T-cell (primary cell): ENCODE results near the gene ZNF594. TPM values are rescaled to one million over a fixed set of nuclear protein-coding genes. Genes with fewer than 3 reads are reported as not detected.
"Not testable (repeated sequence)": the region's sequence is repeated elsewhere in the genome, so short reads cannot be mapped to it uniquely, and the experiment has no call there.

Experiments used
- ATAC-seq, 4 experiments: fragments of 200-7000 bp in 3 of 4; fragments of 150-1000 bp in 1 of 4; cut with Tn5 transposase; replicated peaks in 1 of 4; 1 replicate in 3 of 4; 2 replicates in 1 of 4; pipeline ENCODE4 v1.10.0; 2021; ENCODE audit warnings: moderate library complexity in 3 of 4, mild to moderate bottlenecking in 2 of 4, moderate number of reproducible peaks in 1 of 4
- CTCF ChIA-PET, 2 donors: fragments of 300-600 bp; sonication (Branson Sonifier 250); formaldehyde crosslinking; loops; one replicate each; lab custom pipeline; 2022; ENCODE audit warnings: antibody characterized with exemption in 2 of 2; lab: Charles Lee
- POLR2A ChIA-PET, 2 donors: fragments of 300-600 bp; sonication (Branson Sonifier 250); formaldehyde crosslinking; loops; one replicate each; lab custom pipeline; 2022; ENCODE audit warnings: antibody characterized with exemption in 2 of 2; lab: Charles Lee
- DNase-seq, 35 experiments: peaks; one replicate each; pipeline versions ENCODE4 v3.0.0 to v3.0.0-alpha.2; 2013 to 2023
- H3K27ac ChIP-seq: one replicate; pipeline ENCODE4 v1.5.1; 2013; ENCODE audit warnings: low read length
- H3K27me3 ChIP-seq, 2 experiments: replicated peaks in 1 of 2; 1 replicate in 1 of 2; 2 replicates in 1 of 2; pipeline versions ENCODE4 v1.6.1 to v1.7.0; 2013; ENCODE audit warnings: low read length in 1 of 2, mixed read lengths in 1 of 2; ENCODE audit not compliant: control insufficient read depth in 2 of 2, insufficient read depth in 2 of 2; ENCODE audit errors: extremely low read depth in 1 of 2
- H3K36me3 ChIP-seq, 2 donors: 1 replicate in 1 of 2; 2 replicates in 1 of 2; pipeline versions ENCODE4 v1.6.1 to v1.7.0; 2013; ENCODE audit warnings: low read length in 1 of 2; ENCODE audit not compliant: control insufficient read depth in 2 of 2, insufficient read depth in 1 of 2; ENCODE audit errors: extremely low read depth in 1 of 2
- H3K4me1 ChIP-seq, 2 experiments: 1 replicate in 1 of 2; 2 replicates in 1 of 2; pipeline versions ENCODE4 v1.6.1 to v1.7.0; 2013; ENCODE audit warnings: low read length in 2 of 2, mixed read lengths in 1 of 2; ENCODE audit not compliant: insufficient read depth in 2 of 2, control insufficient read depth in 1 of 2; ENCODE audit errors: extremely low read depth in 1 of 2
- H3K4me3 ChIP-seq, 2 donors: 1 replicate in 1 of 2; 2 replicates in 1 of 2; pipeline versions ENCODE4 v1.5.1 to v1.7.0; 2013; ENCODE audit warnings: mild to moderate bottlenecking in 2 of 2, low read length in 1 of 2, moderate library complexity in 1 of 2; ENCODE audit not compliant: control insufficient read depth in 1 of 2; ENCODE audit errors: extremely low read depth in 1 of 2
- H3K9me3 ChIP-seq: 2 replicates; pipeline ENCODE4 v1.7.0; 2013
- H3K27ac Mint-ChIP-seq, 2 donors: one replicate each; pipeline ENCODE4 v1.8.0; 2020 to 2021; ENCODE audit warnings: mild to moderate bottlenecking in 2 of 2, mixed read lengths in 2 of 2
- H3K27me3 Mint-ChIP-seq, 2 donors: one replicate each; pipeline ENCODE4 v1.8.0; 2021 to 2022; ENCODE audit warnings: mixed read lengths in 2 of 2
- H3K36me3 Mint-ChIP-seq: one replicate; pipeline ENCODE4 v1.8.0; 2021; ENCODE audit warnings: mixed read lengths
- H3K4me1 Mint-ChIP-seq, 3 donors: one replicate each; pipeline ENCODE4 v1.8.0; 2020 to 2022; ENCODE audit warnings: mixed read lengths in 3 of 3, mild to moderate bottlenecking in 1 of 3
- H3K4me3 Mint-ChIP-seq, 3 donors: one replicate each; pipeline ENCODE4 v1.8.0; 2020 to 2022; ENCODE audit warnings: mild to moderate bottlenecking in 3 of 3, mixed read lengths in 3 of 3, moderate library complexity in 3 of 3
- H3K9me3 Mint-ChIP-seq, 3 donors: one replicate each; pipeline ENCODE4 v1.8.0; 2020 to 2022; ENCODE audit warnings: mixed read lengths in 3 of 3
- WGBS: methylation state at CpG from one replicate; pipeline ENCODE4 v1.1.5; 2013; ENCODE audit warnings: missing lambda C conversion rate; ENCODE audit not compliant: insufficient coverage; 5-methylcytosine and 5-hydroxymethylcytosine counted together
- total RNA-seq, 35 experiments: library from RNA in 6 of 35; stranded (reverse) in 6 of 35; fragments of 120-200 nt in 1 of 35; gene quantifications; one replicate each; pipeline versions ENCODE4 v1.2.1 to v1.2.4 and lab custom pipeline; 2013 to 2026

The ZNF594 gene
- total RNA-seq, 5 donors from 2014 or later (not counting 1 experiment from before 2014, with no cell fraction given): 5.5 to 23.4 (median 20.9) TPM

- ATAC-seq: no peak
- Histone ChIP-seq H3K4me3 (no peak within 1 kb of the TSS), H3K9me3 (no peaks in the 10 kb centered on the region), H3K27me3 (no peaks in the 10 kb centered on the region), H3K27ac (no peak within 1 kb of the TSS), H3K4me1 (peaks cover 0 to 34% of the 10 kb centered on the region in 2 experiments), H3K36me3 (peaks cover 0 to 3% of the 10 kb centered on the region in 2 donors)
- WGBS: 80% methylated on average over 12 of the region's 19 CpGs
- Mint-ChIP-seq H3K4me3 (no peak within 1 kb of the TSS), H3K27ac (peak within 1 kb of the TSS; percentile 55 to 78), H3K4me1 (peaks cover 10 to 39% (median 22%) of the 10 kb centered on the region in 3 donors), H3K27me3 (no peaks in the 10 kb centered on the region), H3K36me3 (peaks cover 9% of the 10 kb centered on the region), H3K9me3 (peaks cover 0 to 5% (median 0%) of the 10 kb centered on the region in 3 donors)
- POLR2A ChIA-PET: no interaction called here
- CTCF ChIA-PET: interaction anchor here (0.6 to 0.7 kb wide), 2 partner anchors 8 to 287 kb away, joined by 6 to 8 read pairs; no protein-coding TSS in a partner anchor
- peak in 1 of 35 experiments; percentile 40 for DNase-seq
These were observed 43.2 kb upstream of the ZNF594 start, which contains the start of gene SCIMP for GRCh38 chr17:5234645-5235576. SCIMP (minus strand) TSS chr17:5234860; CDS start chr17:5234755, 105 bp downstream.

GRCh38 chr17:5233492-5233891 lies 41.8 kb upstream of the ZNF594 start:
- not testable (repeated sequence) for H3K4me3 Mint-ChIP-seq, H3K27me3 Mint-ChIP-seq, H3K4me3 ChIP-seq

GRCh38 chr17:5226940-5227878 lies 35.5 kb upstream of the ZNF594 start:
- Histone ChIP-seq H3K9me3 (no peaks in the 10 kb centered on the region), H3K27ac (peak overlapping the region; percentile 80), H3K4me3 (no peak overlapping the region), H3K36me3 (peaks cover 0 to 3% of the 10 kb centered on the region in 2 donors), H3K27me3 (no peaks in the 10 kb centered on the region), H3K4me1 (peaks cover 6 to 66% of the 10 kb centered on the region in 2 experiments)
- peak overlapping the region; percentile 85 to 90 for H3K27ac Mint-ChIP-seq
- ChIA-PET POLR2A (interaction anchor here in 1 of 2 donors (0.6 kb wide), 1 partner anchor 9 kb away, joined by 3 read pairs; no protein-coding TSS in a partner anchor), CTCF (interaction anchor here in 1 of 2 donors (0.6 to 1.2 kb wide), 2 partner anchors 8 to 10 kb away, joined by 6 to 10 read pairs; no protein-coding TSS in a partner anchor)
- peak in 27 of 35 experiments; percentile 4 to 65 (median 38) for DNase-seq
- ATAC-seq: peak; percentile 61 to 89 (median 74)
- peak overlapping the region; percentile 24 to 53 (median 40) for H3K4me3 Mint-ChIP-seq
- H3K9me3 Mint-ChIP-seq: no peaks in the 10 kb centered on the region
- peaks cover 28% of the 10 kb centered on the region for H3K36me3 Mint-ChIP-seq
- WGBS: 68% methylated on average over 8 of the region's 15 CpGs
- H3K27me3 Mint-ChIP-seq: no peaks in the 10 kb centered on the region
- H3K4me1 Mint-ChIP-seq: peaks cover 18 to 47% (median 28%) of the 10 kb centered on the region in 3 donors

More at GRCh38 chr17:5233492-5233891, 41.8 kb upstream of the ZNF594 start:
- POLR2A ChIA-PET, H3K27me3 ChIP-seq, H3K9me3 ChIP-seq, CTCF ChIA-PET, H3K36me3 Mint-ChIP-seq, H3K27ac ChIP-seq, H3K36me3 ChIP-seq, H3K9me3 Mint-ChIP-seq, DNase-seq, ATAC-seq: not testable (repeated sequence)
- WGBS: 94% methylated on average over 4 of the region's 7 CpGs
- peaks cover 0 to 38% of the 10 kb centered on the region in 2 experiments for H3K4me1 ChIP-seq
- H3K4me1 Mint-ChIP-seq: peaks cover 10 to 43% (median 24%) of the 10 kb centered on the region in 3 donors
- H3K27ac Mint-ChIP-seq: peak overlapping the region in 1 of 2 donors; percentile 72

DNA sequence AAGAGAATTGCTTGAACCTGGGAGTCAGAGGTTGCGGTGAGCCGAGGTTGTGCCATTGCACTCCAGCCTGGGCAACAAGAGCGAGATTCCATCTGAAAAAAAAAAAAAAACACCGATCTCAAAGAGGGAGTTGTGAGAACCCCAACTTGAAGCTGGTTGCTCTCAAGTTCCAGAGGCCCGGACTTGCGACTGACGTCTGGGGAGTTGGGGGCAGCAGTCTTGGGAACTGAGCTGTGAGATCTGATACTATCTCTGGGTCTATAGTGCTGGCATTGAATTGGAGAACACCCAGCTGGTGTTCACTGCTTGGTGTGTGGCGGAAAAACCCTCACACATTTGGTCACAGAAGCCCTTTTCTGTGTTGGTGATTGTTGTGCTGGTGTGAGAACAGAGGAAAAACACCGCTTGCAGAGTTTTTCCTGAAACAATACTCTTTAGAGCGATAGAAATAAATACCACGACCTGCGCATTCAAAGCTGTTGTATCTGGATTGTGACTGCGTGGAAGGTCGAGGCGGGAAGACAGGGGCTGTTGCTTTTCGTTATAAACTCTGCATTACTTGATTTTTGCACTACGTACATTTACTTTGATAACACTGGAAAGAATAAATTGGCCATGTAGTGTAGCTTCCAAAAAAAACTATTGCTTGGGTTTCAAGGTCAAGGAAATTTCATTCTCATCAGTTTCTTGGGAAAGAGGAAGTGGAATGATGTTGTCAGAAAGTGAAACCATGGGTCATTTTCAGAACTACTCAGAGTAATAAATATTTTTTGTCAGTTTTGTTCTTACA lies 34.2 kb upstream of the ZNF594 start:
- Mint-ChIP-seq H3K27ac (peak overlapping the region; percentile 53 to 90), H3K27me3 (no peaks in the 10 kb centered on the region), H3K36me3 (peaks cover 28% of the 10 kb centered on the region), H3K9me3 (no peaks in the 10 kb centered on the region), H3K4me3 (peak overlapping the region in 1 of 3 donors; percentile 8), H3K4me1 (peaks cover 26 to 55% (median 36%) of the 10 kb centered on the region in 3 donors)
- no peaks in the 10 kb centered on the region for H3K27me3 ChIP-seq
- H3K27ac ChIP-seq: peak overlapping the region; percentile 80
- no peaks in the 10 kb centered on the region for H3K9me3 ChIP-seq
- H3K4me1 ChIP-seq: peaks cover 6 to 79% of the 10 kb centered on the region in 2 experiments
- DNase-seq (peak in 4 of 35 experiments; percentile 16 to 36 (median 28)), ATAC-seq (no peak)
- ChIA-PET CTCF (no interaction called here), POLR2A (interaction anchor here in 1 of 2 donors (0.6 to 0.7 kb wide), 2 partner anchors 10 to 12 kb away, joined by 5 to 6 read pairs; no protein-coding TSS in a partner anchor)
- peaks cover 0 to 3% of the 10 kb centered on the region in 2 donors for H3K36me3 ChIP-seq
- WGBS: 80% methylated on average over 7 of the region's 17 CpGs
- no peak overlapping the region for H3K4me3 ChIP-seq

DNA sequence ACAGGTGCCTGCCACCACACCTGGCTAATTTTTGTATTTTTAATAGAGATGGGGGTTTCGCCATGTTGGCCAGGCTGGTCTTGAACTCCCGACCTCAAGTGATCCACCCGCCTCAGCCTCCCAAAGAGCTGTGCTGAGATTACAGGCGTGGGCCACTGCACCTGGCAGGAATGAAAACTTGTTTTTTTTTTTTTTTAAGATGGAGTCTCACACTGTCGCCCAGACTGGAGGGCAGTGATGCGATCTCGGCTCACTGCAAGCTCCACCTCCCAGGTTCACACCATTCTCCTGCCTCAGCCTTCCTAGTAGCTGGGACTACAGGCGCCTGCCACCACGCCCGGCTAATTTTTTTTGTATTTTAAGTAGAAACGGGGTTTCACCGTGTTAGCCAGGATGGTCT lies 30.2 kb upstream of the ZNF594 start:
- H3K27me3 ChIP-seq, POLR2A ChIA-PET, H3K36me3 ChIP-seq, H3K4me3 Mint-ChIP-seq, DNase-seq, H3K27me3 Mint-ChIP-seq, H3K9me3 ChIP-seq, ATAC-seq, H3K9me3 Mint-ChIP-seq, CTCF ChIA-PET, H3K4me3 ChIP-seq: not testable (repeated sequence)
- H3K4me1 Mint-ChIP-seq: peaks cover 18 to 35% (median 25%) of the 10 kb centered on the region in 3 donors
- Histone ChIP-seq H3K4me1 (peaks cover 1 to 56% of the 10 kb centered on the region in 2 experiments), H3K27ac (peak overlapping the region; percentile 74)
- no CpG with 5 or more reads among the region's 12 CpGs for WGBS
- peaks cover 31% of the 10 kb centered on the region for H3K36me3 Mint-ChIP-seq
- peak overlapping the region; percentile 63 to 90 for H3K27ac Mint-ChIP-seq
